ENCODE data around the gene NOS1AP.

Gene NOS1AP

DNA sequence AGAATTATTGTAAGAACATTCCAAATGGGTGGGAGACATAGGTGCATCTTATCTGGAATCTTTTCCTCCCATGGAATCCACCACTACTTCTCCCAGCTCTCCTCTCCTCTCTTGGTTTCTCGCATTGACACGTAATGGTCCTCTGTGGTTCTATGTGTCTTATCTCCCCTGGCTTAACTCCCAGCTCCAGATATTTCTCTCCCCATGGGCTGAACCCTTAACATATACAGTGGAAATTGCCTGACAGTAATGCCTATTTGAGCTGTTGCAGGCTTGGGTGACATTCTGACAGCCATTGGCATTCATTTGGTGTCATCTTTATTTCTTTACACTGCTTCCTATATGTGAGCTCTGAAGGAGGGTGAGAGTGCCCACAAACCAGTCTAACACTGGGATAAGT lies 188.9 kb downstream of the NOS1AP start:
- H3K27ac ChIP-seq, result no peak overlapping the region
- TF ChIP-seq, protein P1, sequence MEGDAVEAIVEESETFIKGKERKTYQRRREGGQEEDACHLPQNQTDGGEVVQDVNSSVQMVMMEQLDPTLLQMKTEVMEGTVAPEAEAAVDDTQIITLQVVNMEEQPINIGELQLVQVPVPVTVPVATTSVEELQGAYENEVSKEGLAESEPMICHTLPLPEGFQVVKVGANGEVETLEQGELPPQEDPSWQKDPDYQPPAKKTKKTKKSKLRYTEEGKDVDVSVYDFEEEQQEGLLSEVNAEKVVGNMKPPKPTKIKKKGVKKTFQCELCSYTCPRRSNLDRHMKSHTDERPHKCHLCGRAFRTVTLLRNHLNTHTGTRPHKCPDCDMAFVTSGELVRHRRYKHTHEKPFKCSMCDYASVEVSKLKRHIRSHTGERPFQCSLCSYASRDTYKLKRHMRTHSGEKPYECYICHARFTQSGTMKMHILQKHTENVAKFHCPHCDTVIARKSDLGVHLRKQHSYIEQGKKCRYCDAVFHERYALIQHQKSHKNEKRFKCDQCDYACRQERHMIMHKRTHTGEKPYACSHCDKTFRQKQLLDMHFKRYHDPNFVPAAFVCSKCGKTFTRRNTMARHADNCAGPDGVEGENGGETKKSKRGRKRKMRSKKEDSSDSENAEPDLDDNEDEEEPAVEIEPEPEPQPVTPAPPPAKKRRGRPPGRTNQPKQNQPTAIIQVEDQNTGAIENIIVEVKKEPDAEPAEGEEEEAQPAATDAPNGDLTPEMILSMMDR (conservative IDR thresholded peaks at IDR 0.05), result no peak
- no peak for TF ChIP-seq ZFX (IDR thresholded peaks at IDR 0.05)

DNA sequence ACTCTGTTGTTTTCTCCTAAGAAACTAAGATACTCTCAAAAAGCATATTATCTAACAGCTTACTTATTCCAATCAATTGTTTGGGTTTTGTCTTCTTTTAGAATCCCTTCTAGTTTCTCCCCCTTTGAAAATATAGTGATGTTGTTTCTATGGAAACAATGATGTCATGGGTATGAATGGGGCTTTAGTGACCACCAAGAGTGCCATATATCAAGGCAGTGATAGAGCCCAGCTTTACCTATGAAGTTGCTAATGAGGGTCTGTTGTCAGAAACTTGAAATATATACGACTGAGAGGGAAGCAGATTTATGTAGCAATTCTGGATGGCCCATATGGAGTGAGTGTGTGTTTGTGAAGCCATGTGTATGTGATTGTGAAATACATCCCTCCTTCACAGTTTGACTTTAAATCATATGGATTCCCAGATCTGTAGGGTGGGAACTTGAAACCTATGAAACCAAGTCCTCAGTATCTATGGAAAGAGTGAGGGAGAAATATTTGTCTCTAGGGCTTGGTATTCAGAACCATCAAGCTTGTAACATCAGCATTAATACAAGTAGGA lies 190.5 kb downstream of the NOS1AP start:
- TF ChIP-seq, protein P1 (conservative IDR thresholded peaks at IDR 0.05), result no peak
- no peak for TF ChIP-seq ZFX (IDR thresholded peaks at IDR 0.05)
- H3K27ac ChIP-seq, result no peak overlapping the region

DNA sequence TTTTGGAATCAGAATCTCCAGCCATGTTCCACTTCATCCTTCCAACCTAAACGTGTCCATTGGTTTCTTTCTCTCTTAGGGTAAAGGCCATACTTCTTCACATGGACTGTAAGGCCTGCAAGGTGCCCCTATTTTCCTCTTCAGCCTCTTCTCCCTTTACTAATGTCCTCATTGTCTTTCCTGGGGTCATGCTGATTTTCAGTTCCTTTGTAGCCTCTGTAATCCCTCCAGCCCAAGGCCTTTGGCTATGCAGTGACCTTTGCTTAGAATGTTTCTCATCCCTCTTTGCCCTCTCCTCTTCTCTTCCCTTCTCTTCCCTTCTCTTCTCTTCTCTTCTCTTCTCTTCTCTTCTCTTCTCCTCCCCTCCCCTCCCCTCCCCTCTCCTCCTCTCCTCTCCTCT lies 194.6 kb downstream of the NOS1AP start:
- no peak overlapping the region for H3K27ac ChIP-seq
- TF ChIP-seq, protein P1 (conservative IDR thresholded peaks at IDR 0.05), result no peak
- TF ChIP-seq ZFX (IDR thresholded peaks at IDR 0.05), result no peak

DNA sequence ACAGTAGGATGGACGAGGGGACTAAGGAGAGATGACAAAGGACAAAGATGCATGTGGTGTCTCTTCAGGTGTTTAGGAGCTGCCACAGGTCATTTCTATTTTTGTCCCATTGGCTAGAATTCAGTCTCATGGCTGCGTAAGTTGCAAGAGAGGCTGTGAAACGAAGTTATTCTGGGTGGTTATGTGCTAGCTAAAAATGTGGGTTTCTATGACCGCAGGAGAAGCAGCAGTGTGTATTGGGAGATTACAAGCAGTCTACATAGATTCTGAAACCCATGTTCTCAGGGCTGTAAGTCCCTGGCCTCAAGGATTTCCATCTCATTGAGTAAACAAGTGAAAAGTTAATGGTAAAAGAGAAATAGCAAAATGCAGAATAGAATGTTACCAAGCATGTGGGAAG lies 196.5 kb downstream of the NOS1AP start:
- no peak overlapping the region for H3K27ac ChIP-seq
- TF ChIP-seq ZFX (IDR thresholded peaks at IDR 0.05), result no peak
- TF ChIP-seq, protein P1 (conservative IDR thresholded peaks at IDR 0.05), result no peak

DNA sequence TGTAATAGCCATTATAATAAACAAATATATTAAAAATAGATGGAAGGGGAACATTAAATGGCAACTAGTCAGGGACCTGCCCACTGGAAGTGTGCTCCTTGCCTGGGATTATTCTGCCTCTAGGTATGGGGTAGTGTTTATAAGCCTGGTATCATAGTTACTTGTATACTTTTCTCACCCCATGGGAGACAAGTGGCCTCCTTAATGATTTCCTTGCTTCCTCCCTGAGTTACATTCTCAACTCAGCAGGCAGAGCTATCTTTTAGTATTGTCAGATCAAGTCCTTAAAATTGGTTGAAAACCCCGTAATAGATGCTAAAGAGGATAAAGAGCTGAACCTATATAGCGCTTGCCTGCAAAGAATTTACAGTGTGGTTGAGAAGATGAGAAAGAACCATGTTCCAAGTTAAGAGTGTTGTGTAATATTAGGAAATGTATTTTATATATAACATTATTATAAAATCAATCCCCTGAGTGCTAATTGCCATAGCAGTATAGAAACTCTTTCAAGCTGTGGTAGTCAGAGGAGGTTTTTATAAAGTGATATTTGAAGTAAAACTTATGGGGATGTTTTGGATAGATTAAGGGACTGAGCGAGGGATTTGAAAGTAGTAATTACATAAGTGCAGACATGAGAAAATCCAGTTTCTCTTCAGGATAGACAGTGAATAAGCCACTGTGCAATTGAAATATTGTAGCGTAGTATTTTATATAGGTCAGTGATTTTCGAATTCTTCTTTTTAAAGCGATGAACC lies 200.7 kb downstream of the NOS1AP start:
- TF ChIP-seq, protein P1 (conservative IDR thresholded peaks at IDR 0.05), result no peak
- TF ChIP-seq ZFX (IDR thresholded peaks at IDR 0.05), result no peak
- H3K27ac ChIP-seq, result no peak overlapping the region

DNA sequence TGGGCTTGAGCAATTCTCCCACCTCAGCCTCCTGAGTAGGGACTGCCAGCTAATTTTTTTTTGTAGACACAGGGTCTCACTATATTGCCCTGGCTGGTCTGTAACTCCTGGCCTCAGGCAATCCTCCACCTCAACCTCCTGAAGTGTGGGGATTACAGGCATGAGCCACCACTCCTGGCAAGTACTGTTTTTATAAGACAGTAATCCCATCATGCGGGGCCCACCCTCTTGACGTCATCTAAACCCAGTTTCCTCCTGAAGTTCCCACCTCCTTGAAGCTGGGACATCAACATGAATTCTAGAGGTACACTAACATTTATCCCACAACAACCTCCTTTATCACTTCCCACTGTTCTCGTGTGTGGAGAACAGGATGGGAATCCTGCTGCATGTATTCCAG lies 202.5 kb downstream of the NOS1AP start:
- no peak overlapping the region for H3K27ac ChIP-seq
- TF ChIP-seq, protein P1 (conservative IDR thresholded peaks at IDR 0.05), result no peak
- TF ChIP-seq ZFX (IDR thresholded peaks at IDR 0.05), result no peak

DNA sequence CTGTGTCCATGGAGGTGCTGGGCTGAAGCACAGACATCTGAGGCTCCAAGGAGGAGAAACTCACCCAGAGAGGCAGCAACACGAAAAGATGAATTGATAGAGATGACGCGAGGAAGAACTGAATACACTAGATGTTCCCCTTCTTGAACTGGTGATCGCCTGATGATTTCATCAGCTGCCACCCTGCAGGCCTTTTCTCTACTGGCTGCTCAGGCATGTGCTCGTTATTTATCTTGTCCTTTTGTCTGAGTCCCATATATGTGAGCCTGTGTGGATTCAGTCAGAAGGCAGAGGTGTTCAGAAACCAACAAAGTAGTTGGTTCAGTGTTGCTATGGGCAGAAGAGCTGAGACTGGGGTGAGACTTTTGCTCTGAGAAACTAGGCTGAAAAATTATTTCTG lies 202.9 kb downstream of the NOS1AP start:
- H3K27ac ChIP-seq, result no peak overlapping the region
- no peak for TF ChIP-seq ZFX (IDR thresholded peaks at IDR 0.05)
- TF ChIP-seq, protein P1 (conservative IDR thresholded peaks at IDR 0.05), result no peak

Data from C4-2B (cell line).